ENCODE measurements around the gene IFNA6. TPM values are rescaled to one million over a fixed set of nuclear protein-coding genes. Genes with fewer than 3 reads are reported as not detected.
"Not testable (repeated sequence)": the region's sequence is repeated elsewhere in the genome, so short reads cannot be mapped to it uniquely, and the experiment has no call there.

The IFNA6 gene
- total and polyA plus RNA-seq, 10 of the 15 experiments (the other 5 are each of a cell fraction or from before 2014, with no cell fraction given) = 0.04 TPM; not detected in 9

DNA sequence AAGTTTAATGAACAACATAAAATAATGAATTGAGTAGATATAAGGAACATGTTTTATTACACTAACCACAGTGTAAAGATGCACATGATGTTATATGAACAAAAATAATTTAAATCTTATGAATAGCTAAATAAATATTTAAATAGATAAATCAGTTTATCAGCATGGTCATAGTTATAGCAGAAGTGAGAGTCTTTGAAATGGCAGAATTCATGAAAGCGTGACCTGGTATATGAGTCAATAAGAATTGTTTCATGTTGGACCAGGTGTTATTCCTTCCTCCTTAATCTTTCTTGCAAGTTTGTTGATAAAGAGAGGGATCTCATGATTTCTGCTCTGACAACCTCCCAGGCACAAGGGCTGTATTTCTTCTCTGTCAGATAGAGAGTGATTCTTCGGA is 16.5 kb upstream of the IFNA6 start:
- 0% methylated on average over 1 of the region's 2 CpGs for WGBS (ENCODE audit: insufficient coverage, insufficient replicate concordance, low lambda C conversion rate, missing lambda C conversion rate)
- FAIRE-seq = peak; percentile 87
- H3K9ac ChIP-seq (ENCODE audit: control insufficient read depth, insufficient read depth, low read length) = not testable (repeated sequence)

More for the DNA sequence above, 16.5 kb upstream of the IFNA6 start:
- H3K9me3 ChIP-seq (replicated peaks; ENCODE audit: control insufficient read depth, insufficient read depth, low read length); H3K4me1 ChIP-seq (ENCODE audit: control insufficient read depth, insufficient read depth, low read length); H3K27ac ChIP-seq (ENCODE audit: control insufficient read depth, insufficient read depth); in situ Hi-C loops (cut with MboI); H3K27me3 ChIP-seq (replicated peaks in 1 of 2; ENCODE audit: control insufficient read depth in 2 of 2, insufficient read depth in 2 of 2, low read length in 1 of 2); DNase-seq (ENCODE audit: low read depth, low spot score); BruUV-seq (replicated peaks); SMC1A ChIA-PET (ENCODE audit: uncharacterized antibody, unreplicated experiment); intact Hi-C loops (cut with micrococcal nuclease; ENCODE audit: unreplicated experiment); H3K36me3 ChIP-seq (ENCODE audit: control insufficient read depth in 2 of 2, insufficient read depth in 2 of 2, low read length in 1 of 2); H3K79me2 ChIP-seq (ENCODE audit: control insufficient read depth, insufficient read depth, low read length); H2AFZ ChIP-seq (ENCODE audit: control insufficient read depth, low read depth, low read length); POLR2A ChIA-PET; RAD21 ChIA-PET (ENCODE audit: unreplicated experiment); H4K20me1 ChIP-seq (ENCODE audit: control insufficient read depth, insufficient read depth); H3K4me3 ChIP-seq; H3K4me2 ChIP-seq (ENCODE audit: control insufficient read depth, insufficient read depth); CTCF ChIA-PET: not testable (repeated sequence)
- TF ChIP-seq SPI1 (IDR thresholded peaks at IDR 0.05; ENCODE audit: borderline replicate concordance, insufficient read depth, low read depth, low read length) (peak; percentile 61; the same call in 1 of the 2 replicates), NFIC (IDR thresholded peaks at IDR 0.05; ENCODE audit: low read depth, low read length) (0 out of 2 replicates have a peak, but pooled peaks have one; percentile 27), IKZF2 (IDR thresholded peaks at IDR 0.05) (0 out of 4 replicates have a peak, but pooled peaks have one; percentile 20 to 24), JUNB (IDR thresholded peaks at IDR 0.05) (peak; percentile 52), RELB (IDR thresholded peaks at IDR 0.05; ENCODE audit: low read depth) (0 out of 2 replicates have a peak, but pooled peaks have one; percentile 13), PAX5 (IDR thresholded peaks at IDR 0.05; ENCODE audit: borderline replicate concordance, low read depth, low read length) (peak; percentile 77)
- ATAC-seq = peak; percentile 96
